Adrenal gland (tissue), 12 donors: ENCODE data around the gene CCDC69. TPM values are rescaled to one million over a fixed set of nuclear protein-coding genes. Genes with fewer than 3 reads are reported as not detected.

Experiments
- DNase-seq, 7 donors: peaks; one replicate each; pipeline ENCODE4 v3.0.0-alpha.2; 2019 to 2020
- H3K27ac ChIP-seq, 5 donors: fragments of 200-600 bp; sonication (generic) in 4 of 5; 1 replicate in 3 of 5; 2 replicates in 2 of 5; pipeline versions ENCODE4 v1.5.1 to v1.8.0; 2016 to 2020; ENCODE audit warnings: mild to moderate bottlenecking in 1 of 5
- H3K27me3 ChIP-seq: fragments of 200-600 bp; 2 replicates; pipeline ENCODE4 v1.8.0; 2021
- H3K36me3 ChIP-seq, 2 donors: fragments of 200-600 bp; replicated peaks in 1 of 2; 1 replicate in 1 of 2; 2 replicates in 1 of 2; pipeline versions ENCODE4 v1.5.1 to v1.8.0; 2018 to 2022
- H3K4me1 ChIP-seq, 2 donors: fragments of 200-600 bp; replicated peaks in 1 of 2; 1 replicate in 1 of 2; 2 replicates in 1 of 2; pipeline versions ENCODE4 v1.5.1 to v1.8.0; 2018 to 2021
- H3K4me3 ChIP-seq, 4 donors: fragments of 200-600 bp; sonication (generic) in 3 of 4; one replicate each; pipeline ENCODE4 v1.5.1; 2016 to 2018
- H3K9me3 ChIP-seq, 3 donors: fragments of 200-600 bp; sonication (generic) in 1 of 3; replicated peaks in 1 of 3; 1 replicate in 2 of 3; 2 replicates in 1 of 3; pipeline versions ENCODE4 v1.5.1 to v1.8.0; 2016 to 2021
- POLR2A ChIP-seq, 2 donors: fragments of 450-650 bp; IDR thresholded peaks; one replicate each; pipeline ENCODE4 v1.6.1; 2017; ENCODE audit warnings: antibody characterized with exemption in 2 of 2, mild to moderate bottlenecking in 2 of 2, moderate library complexity in 1 of 2
- WGBS, 4 donors: extraction: QIAGEN DNeasy Blood & Tissue Kit in 2 of 4; methylation state at CpG; one replicate each; pipeline versions ENCODE4 v1.1.5 to v1.1.7; 2013 to 2017; 5-methylcytosine and 5-hydroxymethylcytosine counted together
- intact Hi-C, 2 donors: fragments of 100-400 bp; cut with DNase I; formaldehyde crosslinking; loops; one replicate each; pipeline versions ENCODE4 v1.14.1 to v1.15.0; 2022 to 2023
- polyA plus RNA-seq, 3 donors: library from polyadenylated mRNA; stranded (reverse); fragments of 200-250 nt in 2 of 3; fragments of 350-450 nt in 1 of 3; fragmentation: Illumina TruSeq in 1 of 3; extraction: RNeasy Lipid Tissue Mini Kit (QIAGEN cat#74804) in 1 of 3; gene quantifications; one replicate each; pipeline ENCODE4 v1.2.3, GENCODE V29; 2013 to 2014
- total RNA-seq, 9 donors: library from RNA; depleted of rRNA in 4 of 9; stranded (reverse); fragments of >200 nt in 4 of 9; fragments of 120-200 nt in 1 of 9; fragmentation: NEBNext Ultra II Directional in 1 of 9; extraction: Animal tissue kit (Norgen Biotek cat#: 25700) in 1 of 9; gene quantifications; one replicate each; pipeline versions ENCODE4 v1.1.0 to v1.2.4, GENCODE V29; 2013 to 2023
- TF ChIP-seq, protein P1 (sequence below), 6 experiments: fragments of 450-650 bp in 4 of 6; fragments of 200-600 bp in 2 of 6; sonication (generic) in 1 of 6; IDR thresholded peaks; 1 replicate in 5 of 6; 2 replicates in 1 of 6; pipeline versions ENCODE4 v1.5.1 to v1.8.0; 2016 to 2021; ENCODE audit warnings: antibody characterized with exemption in 6 of 6, mild to moderate bottlenecking in 2 of 6, moderate library complexity in 1 of 6
- donor health status: healthy with polysubstance abuse.
- donor health status: Bipolar disorder and iron deficiency.
- donor health status: DM: yes; HTN: yes; CAD: no.
- donor health status: DM: no; HTN: no; CAD: no.
- donor health status: DM: no; HTN: no; CAD: no.
- donor health status: DM: yes; HTN: yes; CAD: no.

CCDC69 gene
- total and polyA plus RNA-seq, 12 donors = 76.1 to 241 (median 174) TPM

DNA sequence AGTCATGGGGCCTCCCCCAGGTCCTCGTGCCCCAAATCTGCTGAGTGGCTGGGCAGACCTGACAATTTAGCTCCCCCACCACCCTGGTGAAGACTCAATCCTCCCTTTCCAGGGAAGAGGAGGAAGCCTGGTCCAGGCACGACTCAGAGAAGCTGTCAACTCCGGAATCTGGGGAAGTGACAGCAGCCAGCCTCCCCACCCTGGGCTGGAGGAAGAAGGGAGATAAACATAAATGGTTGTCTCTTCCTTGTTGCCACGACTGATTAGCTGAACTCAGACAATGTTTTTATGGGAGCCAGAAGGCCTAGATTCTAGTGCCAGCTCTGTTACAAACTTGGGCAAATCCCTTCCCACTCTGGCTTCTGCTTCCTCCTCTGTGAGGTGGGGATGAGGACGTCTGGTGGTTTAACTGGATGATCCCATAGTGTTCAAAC is 15.4 kb downstream of the CCDC69 start:
- TF ChIP-seq, protein P1, sequence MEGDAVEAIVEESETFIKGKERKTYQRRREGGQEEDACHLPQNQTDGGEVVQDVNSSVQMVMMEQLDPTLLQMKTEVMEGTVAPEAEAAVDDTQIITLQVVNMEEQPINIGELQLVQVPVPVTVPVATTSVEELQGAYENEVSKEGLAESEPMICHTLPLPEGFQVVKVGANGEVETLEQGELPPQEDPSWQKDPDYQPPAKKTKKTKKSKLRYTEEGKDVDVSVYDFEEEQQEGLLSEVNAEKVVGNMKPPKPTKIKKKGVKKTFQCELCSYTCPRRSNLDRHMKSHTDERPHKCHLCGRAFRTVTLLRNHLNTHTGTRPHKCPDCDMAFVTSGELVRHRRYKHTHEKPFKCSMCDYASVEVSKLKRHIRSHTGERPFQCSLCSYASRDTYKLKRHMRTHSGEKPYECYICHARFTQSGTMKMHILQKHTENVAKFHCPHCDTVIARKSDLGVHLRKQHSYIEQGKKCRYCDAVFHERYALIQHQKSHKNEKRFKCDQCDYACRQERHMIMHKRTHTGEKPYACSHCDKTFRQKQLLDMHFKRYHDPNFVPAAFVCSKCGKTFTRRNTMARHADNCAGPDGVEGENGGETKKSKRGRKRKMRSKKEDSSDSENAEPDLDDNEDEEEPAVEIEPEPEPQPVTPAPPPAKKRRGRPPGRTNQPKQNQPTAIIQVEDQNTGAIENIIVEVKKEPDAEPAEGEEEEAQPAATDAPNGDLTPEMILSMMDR (IDR thresholded peaks at IDR 0.05) = no peak
- TF ChIP-seq POLR2A (IDR thresholded peaks at IDR 0.05) = no peak
- intact Hi-C loops = no loop called here
- no peaks in the 10 kb centered on the region for H3K36me3 ChIP-seq
- peak overlapping the region in 4 of 5 donors; percentile 41 to 84 (median 58) for H3K27ac ChIP-seq
- WGBS, 4 donors = 17 to 49% (median 37%) methylated on average over 4 to 5 of the region's 5 CpGs
- no peaks in the 10 kb centered on the region for H3K27me3 ChIP-seq
- H3K9me3 ChIP-seq = no peaks in the 10 kb centered on the region
- peaks cover 14 to 19% of the 10 kb centered on the region in 2 donors for H3K4me1 ChIP-seq
- no peak overlapping the region for H3K4me3 ChIP-seq
- peak in 4 of 7 donors; percentile 14 to 53 (median 21) for DNase-seq

DNA sequence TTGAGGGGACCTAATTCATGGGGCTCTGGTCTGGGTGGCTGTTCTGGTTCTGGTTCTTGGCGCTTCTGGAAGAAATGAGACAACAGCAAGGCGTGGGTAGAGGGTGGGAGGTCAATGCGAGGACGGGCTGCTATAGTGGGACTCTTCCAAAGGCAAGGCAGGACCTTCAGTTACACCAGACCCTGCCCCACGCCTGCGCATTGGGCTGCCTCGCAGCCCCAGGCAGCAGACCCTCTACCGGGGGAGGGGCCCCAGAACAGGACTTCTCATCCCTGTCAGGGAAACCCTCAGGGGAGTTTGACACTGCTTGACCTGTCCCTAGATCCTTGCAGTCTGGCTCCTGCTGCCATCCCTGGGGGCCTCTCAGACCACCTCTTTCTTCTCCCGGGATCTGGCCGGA is 18.5 kb downstream of the CCDC69 start:
- H3K27me3 ChIP-seq = no peaks in the 10 kb centered on the region
- TF ChIP-seq, protein P1 (IDR thresholded peaks at IDR 0.05) = no peak
- TF ChIP-seq POLR2A (IDR thresholded peaks at IDR 0.05) = no peak
- intact Hi-C loops = no loop called here
- no peak overlapping the region for H3K4me3 ChIP-seq
- peaks cover 0 to 11% of the 10 kb centered on the region in 2 donors for H3K36me3 ChIP-seq
- H3K27ac ChIP-seq = no peak overlapping the region
- peaks cover 18 to 27% of the 10 kb centered on the region in 2 donors for H3K4me1 ChIP-seq
- peak in 2 of 7 donors; percentile 13 to 33 for DNase-seq
- WGBS, 4 donors = 87 to 93% (median 91%) methylated on average over 8 to 10 of the region's 10 CpGs
- H3K9me3 ChIP-seq = no peaks in the 10 kb centered on the region

DNA sequence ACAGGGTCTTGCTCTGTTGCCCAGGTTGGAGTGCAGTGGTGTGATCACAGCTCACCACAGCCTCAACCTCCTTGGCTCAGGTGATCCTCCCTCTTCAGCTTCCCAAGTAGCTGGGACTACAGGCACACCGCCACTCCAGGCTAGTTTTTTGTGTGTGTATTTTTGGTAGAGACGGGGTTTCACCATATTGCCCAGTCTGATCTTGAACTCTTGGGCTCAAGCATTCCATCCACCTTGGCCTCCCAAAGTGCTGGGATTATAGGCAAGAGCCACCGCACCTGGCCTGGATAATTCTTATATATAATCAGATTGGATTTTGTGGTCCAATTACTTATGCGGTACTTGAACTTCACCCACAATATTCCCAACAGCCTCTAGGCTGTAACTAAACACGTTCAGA is 19.8 kb downstream of the CCDC69 start:
- 81 to 89% (median 86%) methylated on average over 4 to 5 of the region's 5 CpGs for WGBS, 4 donors
- H3K27me3 ChIP-seq = no peaks in the 10 kb centered on the region
- peak in 1 of 7 donors; percentile 37 for DNase-seq
- H3K36me3 ChIP-seq = peaks cover 0 to 20% of the 10 kb centered on the region in 2 donors
- peaks cover 15 to 19% of the 10 kb centered on the region in 2 donors for H3K4me1 ChIP-seq
- no peak overlapping the region for H3K4me3 ChIP-seq
- TF ChIP-seq POLR2A (IDR thresholded peaks at IDR 0.05) = no peak
- TF ChIP-seq, protein P1 (IDR thresholded peaks at IDR 0.05) = no peak
- intact Hi-C loops = no loop called here
- H3K27ac ChIP-seq = no peak overlapping the region
- no peaks in the 10 kb centered on the region for H3K9me3 ChIP-seq

DNA sequence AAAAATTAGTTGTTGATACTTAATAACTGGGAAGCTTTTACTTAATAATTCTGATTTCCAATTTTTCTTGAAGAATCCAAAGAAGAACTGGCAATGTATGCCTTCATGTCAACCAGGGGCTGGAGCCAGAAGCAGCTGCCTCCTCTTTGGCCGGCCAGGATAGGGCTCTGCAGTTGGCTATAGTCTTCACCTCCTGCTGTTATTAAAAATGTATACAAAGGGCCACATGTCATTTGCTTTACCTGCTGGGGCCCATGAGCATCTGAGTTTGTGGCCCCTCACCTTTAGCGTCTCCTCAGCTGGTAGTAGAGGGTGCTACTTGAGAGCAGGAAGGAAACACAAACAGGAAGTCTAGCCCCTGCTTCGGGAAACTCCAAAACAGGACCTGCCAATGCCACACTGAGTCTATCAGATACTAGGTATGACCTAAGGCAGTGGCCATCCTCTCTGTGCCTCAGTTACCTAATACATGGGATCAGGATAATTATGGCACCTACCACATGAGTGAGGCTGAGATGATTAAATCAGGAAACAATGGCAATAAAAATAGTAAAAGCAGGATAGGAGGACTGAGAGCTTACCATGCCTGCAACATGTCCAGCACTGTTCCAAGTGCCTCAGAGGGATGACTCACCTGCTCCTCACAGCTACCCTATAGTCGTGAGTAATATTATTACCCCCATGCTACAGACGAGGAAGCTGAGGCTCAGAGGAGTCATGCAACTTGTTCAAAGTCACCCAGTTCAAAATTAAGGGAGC is 21.3 kb downstream of the CCDC69 start:
- Histone ChIP-seq H3K27ac (peak overlapping the region in 1 of 5 donors; percentile 2), H3K4me3 (no peak overlapping the region), H3K9me3 (no peaks in the 10 kb centered on the region), H3K27me3 (no peaks in the 10 kb centered on the region), H3K4me1 (peaks cover 10 to 11% of the 10 kb centered on the region in 2 donors), H3K36me3 (peaks cover 0 to 27% of the 10 kb centered on the region in 2 donors)
- peak in 5 of 7 donors; percentile 22 to 65 (median 60) for DNase-seq
- no peak for TF ChIP-seq POLR2A (IDR thresholded peaks at IDR 0.05)
- TF ChIP-seq, protein P1 (IDR thresholded peaks at IDR 0.05) = no peak
- 59 to 65% (median 61%) methylated on average over 5 of the region's 5 CpGs for WGBS, 4 donors
- intact Hi-C loops = no loop called here
